K562 (cell line): ENCODE results near the gene TBATA. TPM values are rescaled to one million over a fixed set of nuclear protein-coding genes. Genes with fewer than 3 reads are reported as not detected.

Experiments
- BDP1 ChIP-seq: IDR thresholded peaks from 3 replicates; pipeline ENCODE4 v1.6.1; 2011; ENCODE audit not compliant: insufficient read length, insufficient read depth
- ETV5 ChIP-seq: sonication (generic); formaldehyde crosslinking; IDR thresholded peaks from 2 replicates; pipeline ENCODE4 v1.4.0; 2020; ENCODE audit warnings: low read depth, mild to moderate bottlenecking, missing genetic modification reagents
- GTF2F1 ChIP-seq: IDR thresholded peaks from 2 replicates; pipeline ENCODE4 v1.6.1; 2011; ENCODE audit warnings: low read depth, low read length, improper control_type of control experiment
- HES1 ChIP-seq: fragments of 450-650 bp; IDR thresholded peaks from 2 replicates; pipeline ENCODE4 v1.6.1; 2016; ENCODE audit warnings: low read depth, mild to moderate bottlenecking, moderate library complexity
- KHSRP ChIP-seq: fragments of 450-650 bp; IDR thresholded peaks from 2 replicates; pipeline ENCODE4 v1.6.1; 2017
- SIN3A ChIP-seq, 2 experiments: fragments of 150-350 bp in 1 of 2; IDR thresholded peaks; 2 replicates each; pipeline ENCODE4 v1.6.1; 2011 to 2016; ENCODE audit warnings: borderline replicate concordance in 2 of 2, low read depth in 2 of 2, low read length in 2 of 2, mild to moderate bottlenecking in 2 of 2, moderate library complexity in 2 of 2; ENCODE audit not compliant: control insufficient read depth in 1 of 2
- SRSF1 ChIP-seq: fragments of 200-400 bp; formaldehyde crosslinking; IDR thresholded peaks from 2 replicates; pipeline ENCODE4 v1.6.1; 2017; ENCODE audit warnings: mild to moderate bottlenecking, low read depth, low read length, moderate library complexity
- STAG1 ChIP-seq: sonication (generic); formaldehyde crosslinking; IDR thresholded peaks from 2 replicates; pipeline ENCODE4 v1.5.0; 2020; ENCODE audit warnings: missing genetic modification reagents, borderline replicate concordance
- ZEB2 ChIP-seq: fragments of 450-650 bp; IDR thresholded peaks from 2 replicates; pipeline ENCODE4 v1.6.1; 2016
- ZNF134 ChIP-seq: fragments of 250-450 bp; sonication (Bioruptor Pico); conservative IDR thresholded peaks from 2 replicates; pipeline ENCODE4 v1.4.0; 2020
- ZNF174 ChIP-seq: fragments of 250-450 bp; sonication (Bioruptor Pico); IDR thresholded peaks from 2 replicates; pipeline ENCODE4 v1.4.0; 2020; ENCODE audit warnings: mild to moderate bottlenecking
- ZNF316 ChIP-seq: fragments of 450-650 bp; IDR thresholded peaks from 2 replicates; pipeline ENCODE4 v1.6.1; 2016
- ZNF583 ChIP-seq: fragments of 250-450 bp; sonication (Bioruptor Pico); IDR thresholded peaks from 2 replicates; pipeline ENCODE4 v1.4.0; 2020
- polyA plus RNA-seq, 8 experiments: library from polyadenylated mRNA; depleted of rRNA in 4 of 8; stranded (reverse) in 5 of 8; unstranded in 3 of 8; fragments of >200 nt; fragmentation: Nextera tagmentation in 2 of 8; fragmentation: Illumina TruSeq in 1 of 8; extraction: Ambion mirVana in 2 of 8; extraction: Trizol in 1 of 8; gene quantifications; 2 replicates each; pipeline versions ENCODE4 v1.2.1 to v1.2.3, GENCODE V29; 2011 to 2014; ENCODE audit warnings: inconsistent platforms in 1 of 8, missing spikeins in 1 of 8
- total RNA-seq, 7 experiments: library from RNA; depleted of rRNA in 6 of 7; stranded (reverse); fragments of >200 nt in 6 of 7; fragmentation: Illumina TruSeq in 2 of 7; extraction: Trizol in 2 of 7; gene quantifications; 2 replicates each; pipeline versions ENCODE4 v1.2.1 to v1.2.3, GENCODE V29; 2011 to 2021; ENCODE audit warnings: low replicate concordance in 1 of 7
- TF ChIP-seq, protein P1 (sequence below), 3 experiments: fragments of 200-800 bp in 1 of 3; sonication (Bioruptor generic) in 1 of 3; sonication (generic) in 1 of 3; formaldehyde crosslinking in 1 of 3; IDR thresholded peaks; 2 replicates each; pipeline versions ENCODE4 v1.6.1 to v1.8.0; 2016 to 2022; ENCODE audit warnings: mild to moderate bottlenecking in 2 of 3, missing compliant biosample characterization in 2 of 3, missing genetic modification characterization in 2 of 3, missing genetic modification reagents in 1 of 3
- TF ChIP-seq, protein P2 (sequence below): sonication (generic); formaldehyde crosslinking; IDR thresholded peaks from 2 replicates; pipeline ENCODE4 v1.8.0; 2022; ENCODE audit warnings: mild to moderate bottlenecking, missing genetic modification reagents

The TBATA gene
- total and polyA plus RNA-seq, 9 of the 15 experiments (the other 6 are each of a cell fraction or from before 2014, with no cell fraction given), result not detected

DNA sequence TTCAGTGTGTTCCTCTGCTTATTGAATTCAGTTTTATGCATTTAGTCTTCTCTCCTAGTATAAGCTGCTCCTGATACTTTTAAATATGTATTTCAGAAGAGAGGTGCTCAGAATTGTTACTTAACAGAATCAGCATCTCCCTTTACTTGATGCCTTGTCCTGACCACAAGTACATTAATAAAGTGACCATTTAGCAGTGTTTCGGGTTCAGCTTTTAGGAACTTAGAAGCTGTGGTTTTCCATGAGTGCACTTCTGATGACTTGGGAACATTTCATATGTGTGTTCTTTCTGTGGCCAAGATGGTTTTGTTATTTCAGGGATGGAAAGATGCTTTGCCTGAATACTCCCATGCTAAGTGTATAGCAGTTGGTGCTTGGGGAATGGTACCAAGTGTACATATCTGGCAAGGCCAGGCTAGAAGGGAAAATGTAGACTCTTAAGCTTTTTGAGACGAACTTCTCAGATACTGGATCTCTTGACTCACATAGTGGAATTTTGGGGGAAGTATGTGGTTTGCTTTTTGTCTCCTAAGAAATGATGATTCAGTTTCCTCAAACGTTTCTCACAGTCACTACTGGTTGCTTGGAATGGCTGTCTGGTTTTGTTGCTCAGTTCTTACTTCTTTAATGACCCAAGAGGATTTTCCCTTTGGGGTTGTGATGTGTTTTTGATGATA, 47.8 kb upstream of the TBATA start (continued):
- TF ChIP-seq ETV5 (CRISPR knock-in tag) (no peak), HES1 (0 out of 2 replicates have a peak, but pooled peaks have one; percentile 36), STAG1 (CRISPR knock-in tag) (no peak), SIN3A (IDR thresholded peaks at IDR 0.05; ENCODE audit: borderline replicate concordance in 2 of 2, control insufficient read depth in 1 of 2, low read depth in 2 of 2, low read length in 2 of 2) (no peak), ZEB2 (no peak), ZNF316 (peak; percentile 31; the same call in 1 of the 2 replicates), ZNF134 (CRISPR knock-in tag) (no peak), ZNF583 (CRISPR knock-in tag) (no peak), GTF2F1 (no peak), BDP1 (no peak), SRSF1 (no peak), ZNF174 (CRISPR knock-in tag) (no peak), KHSRP (no peak)
- TF ChIP-seq, protein P1, sequence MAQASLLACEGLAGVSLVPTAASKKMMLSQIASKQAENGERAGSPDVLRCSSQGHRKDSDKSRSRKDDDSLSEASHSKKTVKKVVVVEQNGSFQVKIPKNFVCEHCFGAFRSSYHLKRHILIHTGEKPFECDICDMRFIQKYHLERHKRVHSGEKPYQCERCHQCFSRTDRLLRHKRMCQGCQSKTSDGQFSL (CRISPR knock-in tag; IDR thresholded peaks at IDR 0.05), result no peak
- TF ChIP-seq, protein P1 (tag; IDR thresholded peaks at IDR 0.05), result no peak
- TF ChIP-seq, protein P2, sequence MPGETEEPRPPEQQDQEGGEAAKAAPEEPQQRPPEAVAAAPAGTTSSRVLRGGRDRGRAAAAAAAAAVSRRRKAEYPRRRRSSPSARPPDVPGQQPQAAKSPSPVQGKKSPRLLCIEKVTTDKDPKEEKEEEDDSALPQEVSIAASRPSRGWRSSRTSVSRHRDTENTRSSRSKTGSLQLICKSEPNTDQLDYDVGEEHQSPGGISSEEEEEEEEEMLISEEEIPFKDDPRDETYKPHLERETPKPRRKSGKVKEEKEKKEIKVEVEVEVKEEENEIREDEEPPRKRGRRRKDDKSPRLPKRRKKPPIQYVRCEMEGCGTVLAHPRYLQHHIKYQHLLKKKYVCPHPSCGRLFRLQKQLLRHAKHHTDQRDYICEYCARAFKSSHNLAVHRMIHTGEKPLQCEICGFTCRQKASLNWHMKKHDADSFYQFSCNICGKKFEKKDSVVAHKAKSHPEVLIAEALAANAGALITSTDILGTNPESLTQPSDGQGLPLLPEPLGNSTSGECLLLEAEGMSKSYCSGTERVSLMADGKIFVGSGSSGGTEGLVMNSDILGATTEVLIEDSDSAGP (CRISPR knock-in tag), result no peak
